Suprapubic skin (tissue), 4 donors: ENCODE measurements around the gene FUT2. TPM values are rescaled to one million over a fixed set of nuclear protein-coding genes. Genes with fewer than 3 reads are reported as not detected.
A peak's percentile ranks its signal among the peaks of the same experiment; 100 is the strongest.

Experiments used
- DNase-seq, 2 donors: peaks; one replicate each; pipeline ENCODE4 v3.0.0-alpha.2; 2019; ENCODE audit warnings: low spot score in 2 of 2
- H3K27ac ChIP-seq: fragments of 200-600 bp; sonication (generic); one replicate; pipeline ENCODE4 v1.5.1; 2019
- H3K27me3 ChIP-seq: fragments of 200-600 bp; sonication (generic); one replicate; pipeline ENCODE4 v1.5.1; 2019
- H3K36me3 ChIP-seq: fragments of 200-600 bp; sonication (generic); one replicate; pipeline ENCODE4 v1.5.1; 2019
- H3K4me1 ChIP-seq: fragments of 200-600 bp; sonication (generic); one replicate; pipeline ENCODE4 v1.5.1; 2019
- H3K4me3 ChIP-seq: fragments of 200-600 bp; sonication (generic); one replicate; pipeline ENCODE4 v1.5.1; 2019; ENCODE audit warnings: mild to moderate bottlenecking
- H3K9me3 ChIP-seq: fragments of 200-600 bp; sonication (generic); one replicate; pipeline ENCODE4 v1.5.1; 2019
- EP300 ChIP-seq: sonication (generic); formaldehyde crosslinking; IDR thresholded peaks from one replicate; pipeline ENCODE4 v1.6.1; 2017; ENCODE audit warnings: antibody characterized with exemption
- POLR2A ChIP-seq, 2 donors: fragments of 450-650 bp; IDR thresholded peaks; one replicate each; pipeline ENCODE4 v1.6.1; 2017; ENCODE audit warnings: antibody characterized with exemption in 2 of 2, mild to moderate bottlenecking in 2 of 2, moderate library complexity in 2 of 2
- POLR2AphosphoS5 ChIP-seq, 3 donors: sonication (generic); formaldehyde crosslinking; IDR thresholded peaks; one replicate each; pipeline ENCODE4 v1.6.1; 2017; ENCODE audit warnings: antibody characterized with exemption in 3 of 3
- WGBS: methylation state at CpG from one replicate; pipeline ENCODE4 v1.1.5; 2018; 5-methylcytosine and 5-hydroxymethylcytosine counted together
- total RNA-seq, 4 donors: library from RNA; depleted of rRNA; stranded (reverse); fragments of >200 nt; gene quantifications; one replicate each; pipeline ENCODE4 v1.1.0, GENCODE V29; 2016
- TF ChIP-seq, protein P1 (sequence below), 2 donors: fragments of 200-600 bp in 1 of 2; fragments of 450-650 bp in 1 of 2; sonication (generic) in 1 of 2; IDR thresholded peaks; one replicate each; pipeline ENCODE4 v1.5.1; 2016 to 2019; ENCODE audit warnings: antibody characterized with exemption in 2 of 2, mild to moderate bottlenecking in 1 of 2, moderate library complexity in 1 of 2

Gene FUT2
- total RNA-seq, 4 donors from 2014 or later = 2.1 to 17.4 (median 4.9) TPM

DNA sequence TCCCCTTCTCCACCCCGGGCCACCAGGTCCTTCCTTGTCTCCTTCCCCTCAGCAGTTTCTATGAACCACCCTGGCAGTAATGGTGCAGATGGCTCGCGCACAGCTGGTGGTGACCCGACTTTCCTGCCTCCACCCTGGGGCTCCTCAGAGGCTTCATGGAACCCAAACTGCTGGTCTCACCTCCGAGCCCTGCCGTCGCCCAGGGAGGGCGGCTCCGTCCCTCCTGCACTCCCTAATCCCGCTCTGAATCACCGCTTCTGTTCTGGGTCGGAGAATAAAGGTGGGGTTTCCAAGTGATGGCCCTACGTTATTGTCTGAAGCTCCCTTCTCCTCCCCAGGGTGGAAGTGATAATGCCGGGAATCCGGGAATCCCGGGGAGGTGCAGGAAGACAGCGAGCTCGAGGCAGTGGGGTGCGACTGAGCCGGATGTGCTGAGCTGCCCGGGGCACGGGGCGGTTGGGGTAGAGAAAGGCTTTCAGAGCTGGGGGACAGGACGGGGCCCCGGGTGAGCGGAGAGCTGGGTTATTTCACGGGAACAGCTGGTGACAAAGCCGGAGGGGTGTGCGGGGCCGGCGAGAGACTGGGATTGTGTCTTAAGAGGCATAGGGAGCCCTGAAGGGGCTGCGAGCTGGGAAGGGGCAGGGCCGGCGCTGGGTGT, 711 bp downstream of the FUT2 start:
- H3K9me3 ChIP-seq = no peaks in the 10 kb centered on the region
- WGBS = 6% methylated on average over 29 of the region's 34 CpGs
- peak overlapping the region; percentile 80 for H3K27ac ChIP-seq
- H3K4me3 ChIP-seq = peak overlapping the region; percentile 46
- H3K27me3 ChIP-seq = no peaks in the 10 kb centered on the region
- no peaks in the 10 kb centered on the region for H3K36me3 ChIP-seq
- TF ChIP-seq POLR2AphosphoS5 (IDR thresholded peaks at IDR 0.05) (no peak), POLR2A (IDR thresholded peaks at IDR 0.05) (peak in 1 of 2 donors; percentile 14), EP300 (no peak)
- TF ChIP-seq, protein P1, sequence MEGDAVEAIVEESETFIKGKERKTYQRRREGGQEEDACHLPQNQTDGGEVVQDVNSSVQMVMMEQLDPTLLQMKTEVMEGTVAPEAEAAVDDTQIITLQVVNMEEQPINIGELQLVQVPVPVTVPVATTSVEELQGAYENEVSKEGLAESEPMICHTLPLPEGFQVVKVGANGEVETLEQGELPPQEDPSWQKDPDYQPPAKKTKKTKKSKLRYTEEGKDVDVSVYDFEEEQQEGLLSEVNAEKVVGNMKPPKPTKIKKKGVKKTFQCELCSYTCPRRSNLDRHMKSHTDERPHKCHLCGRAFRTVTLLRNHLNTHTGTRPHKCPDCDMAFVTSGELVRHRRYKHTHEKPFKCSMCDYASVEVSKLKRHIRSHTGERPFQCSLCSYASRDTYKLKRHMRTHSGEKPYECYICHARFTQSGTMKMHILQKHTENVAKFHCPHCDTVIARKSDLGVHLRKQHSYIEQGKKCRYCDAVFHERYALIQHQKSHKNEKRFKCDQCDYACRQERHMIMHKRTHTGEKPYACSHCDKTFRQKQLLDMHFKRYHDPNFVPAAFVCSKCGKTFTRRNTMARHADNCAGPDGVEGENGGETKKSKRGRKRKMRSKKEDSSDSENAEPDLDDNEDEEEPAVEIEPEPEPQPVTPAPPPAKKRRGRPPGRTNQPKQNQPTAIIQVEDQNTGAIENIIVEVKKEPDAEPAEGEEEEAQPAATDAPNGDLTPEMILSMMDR (IDR thresholded peaks at IDR 0.05) = no peak
- peaks cover 21% of the 10 kb centered on the region for H3K4me1 ChIP-seq
- DNase-seq = no peak

DNA sequence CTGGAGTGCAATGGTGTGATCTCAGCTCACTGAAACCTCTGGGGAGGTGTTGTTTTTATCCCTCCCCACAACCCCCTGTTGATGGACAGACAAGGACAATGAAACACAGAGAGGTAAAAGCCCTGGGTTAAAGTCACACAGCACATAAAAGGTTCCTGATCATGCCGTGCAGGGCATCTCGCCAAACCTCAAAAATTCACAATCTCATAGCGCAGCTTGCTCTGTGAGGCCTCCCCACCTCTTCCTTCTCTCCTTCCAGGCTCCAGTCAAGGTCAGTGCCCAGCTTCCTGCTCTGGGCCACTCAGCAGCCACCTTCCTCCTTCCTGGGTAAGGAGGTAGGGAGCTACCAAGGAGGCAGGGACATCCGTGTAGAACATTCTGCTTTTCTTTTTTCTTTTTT, 2.3 kb downstream of the FUT2 start:
- Histone ChIP-seq H3K4me3 (no peak overlapping the region), H3K9me3 (no peaks in the 10 kb centered on the region), H3K4me1 (peaks cover 21% of the 10 kb centered on the region), H3K27me3 (no peaks in the 10 kb centered on the region), H3K27ac (no peak overlapping the region), H3K36me3 (no peaks in the 10 kb centered on the region)
- no peak for DNase-seq
- 45% methylated on average over 4 of the region's 4 CpGs for WGBS
- TF ChIP-seq POLR2AphosphoS5 (IDR thresholded peaks at IDR 0.05) (no peak), POLR2A (IDR thresholded peaks at IDR 0.05) (no peak), EP300 (no peak)
- TF ChIP-seq, protein P1 (IDR thresholded peaks at IDR 0.05) = no peak

DNA sequence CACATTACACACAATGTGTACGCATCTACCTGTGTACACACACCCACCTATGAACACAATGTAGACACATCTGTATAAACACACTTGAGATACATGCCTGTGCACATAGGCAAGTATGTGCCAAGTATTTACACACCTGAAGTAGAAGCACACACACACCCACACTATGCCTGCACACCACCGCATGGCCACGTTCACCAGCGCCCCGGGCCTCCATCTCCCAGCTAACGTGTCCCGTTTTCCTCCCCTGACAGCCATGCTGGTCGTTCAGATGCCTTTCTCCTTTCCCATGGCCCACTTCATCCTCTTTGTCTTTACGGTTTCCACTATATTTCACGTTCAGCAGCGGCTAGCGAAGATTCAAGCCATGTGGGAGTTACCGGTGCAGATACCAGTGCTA, 6.9 kb downstream of the FUT2 start:
- Histone ChIP-seq H3K27me3 (no peaks in the 10 kb centered on the region), H3K4me1 (no peaks in the 10 kb centered on the region), H3K9me3 (no peaks in the 10 kb centered on the region), H3K27ac (no peak overlapping the region), H3K4me3 (no peak overlapping the region), H3K36me3 (peaks cover 8% of the 10 kb centered on the region)
- TF ChIP-seq POLR2A (IDR thresholded peaks at IDR 0.05) = no peak
- TF ChIP-seq POLR2AphosphoS5 (IDR thresholded peaks at IDR 0.05) = no peak
- TF ChIP-seq, protein P1 (IDR thresholded peaks at IDR 0.05) = no peak
- TF ChIP-seq EP300 = no peak
- 92% methylated on average over 13 of the region's 13 CpGs for WGBS
- no peak for DNase-seq

DNA sequence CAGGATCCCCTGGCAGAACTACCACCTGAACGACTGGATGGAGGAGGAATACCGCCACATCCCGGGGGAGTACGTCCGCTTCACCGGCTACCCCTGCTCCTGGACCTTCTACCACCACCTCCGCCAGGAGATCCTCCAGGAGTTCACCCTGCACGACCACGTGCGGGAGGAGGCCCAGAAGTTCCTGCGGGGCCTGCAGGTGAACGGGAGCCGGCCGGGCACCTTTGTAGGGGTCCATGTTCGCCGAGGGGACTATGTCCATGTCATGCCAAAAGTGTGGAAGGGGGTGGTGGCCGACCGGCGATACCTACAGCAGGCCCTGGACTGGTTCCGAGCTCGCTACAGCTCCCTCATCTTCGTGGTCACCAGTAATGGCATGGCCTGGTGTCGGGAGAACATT, 7.5 kb downstream of the FUT2 start:
- Histone ChIP-seq H3K4me1 (no peaks in the 10 kb centered on the region), H3K36me3 (peaks cover 8% of the 10 kb centered on the region), H3K9me3 (no peaks in the 10 kb centered on the region), H3K27ac (no peak overlapping the region), H3K4me3 (no peak overlapping the region), H3K27me3 (no peaks in the 10 kb centered on the region)
- WGBS = 98% methylated on average over 18 of the region's 23 CpGs
- TF ChIP-seq POLR2A (IDR thresholded peaks at IDR 0.05) (no peak), EP300 (no peak), POLR2AphosphoS5 (IDR thresholded peaks at IDR 0.05) (no peak)
- TF ChIP-seq, protein P1 (IDR thresholded peaks at IDR 0.05) = no peak
- no peak for DNase-seq

DNA sequence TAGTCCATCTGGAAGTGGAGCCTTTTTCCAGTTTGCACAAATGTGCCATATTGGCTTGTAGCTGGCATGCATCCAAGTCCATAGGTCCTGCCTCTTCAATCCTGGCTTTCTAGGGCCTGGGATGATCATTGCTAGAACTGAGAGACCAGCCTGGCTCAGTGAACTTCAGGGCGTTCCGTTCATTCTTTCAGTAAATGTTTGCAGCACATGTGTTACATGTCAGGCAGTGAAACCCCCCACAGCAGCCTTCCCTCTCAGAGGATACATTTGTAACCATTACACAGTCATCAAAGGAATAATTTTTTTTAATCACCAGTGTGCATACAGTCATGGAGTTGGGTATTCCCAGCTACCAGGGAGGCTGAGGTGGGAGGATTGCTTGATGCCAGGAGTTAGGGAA, 9.7 kb downstream of the FUT2 start:
- TF ChIP-seq POLR2AphosphoS5 (IDR thresholded peaks at IDR 0.05) = no peak
- no peak for TF ChIP-seq POLR2A (IDR thresholded peaks at IDR 0.05)
- TF ChIP-seq EP300 = no peak
- TF ChIP-seq, protein P1 (IDR thresholded peaks at IDR 0.05) = no peak
- H3K27ac ChIP-seq = no peak overlapping the region
- no peaks in the 10 kb centered on the region for H3K9me3 ChIP-seq
- H3K36me3 ChIP-seq = peaks cover 8% of the 10 kb centered on the region
- DNase-seq = no peak
- H3K4me1 ChIP-seq = no peaks in the 10 kb centered on the region
- no peak overlapping the region for H3K4me3 ChIP-seq
- 94% methylated on average over 2 of the region's 2 CpGs for WGBS
- H3K27me3 ChIP-seq = no peaks in the 10 kb centered on the region
